HG03139 (cell line): ENCODE measurements around the gene ARRDC3.
A peak's percentile ranks its signal among the peaks of the same experiment; 100 is the strongest.
"Not testable (repeated sequence)": the region's sequence is repeated elsewhere in the genome, so short reads cannot be mapped to it uniquely, and the experiment has no call there.

Experiments
- ATAC-seq: cut with Tn5 transposase; IDR thresholded peaks from one replicate; pipeline ENCODE4 v1.9.1; 2021; ENCODE audit not compliant: unreplicated experiment

Gene ARRDC3, protein sequence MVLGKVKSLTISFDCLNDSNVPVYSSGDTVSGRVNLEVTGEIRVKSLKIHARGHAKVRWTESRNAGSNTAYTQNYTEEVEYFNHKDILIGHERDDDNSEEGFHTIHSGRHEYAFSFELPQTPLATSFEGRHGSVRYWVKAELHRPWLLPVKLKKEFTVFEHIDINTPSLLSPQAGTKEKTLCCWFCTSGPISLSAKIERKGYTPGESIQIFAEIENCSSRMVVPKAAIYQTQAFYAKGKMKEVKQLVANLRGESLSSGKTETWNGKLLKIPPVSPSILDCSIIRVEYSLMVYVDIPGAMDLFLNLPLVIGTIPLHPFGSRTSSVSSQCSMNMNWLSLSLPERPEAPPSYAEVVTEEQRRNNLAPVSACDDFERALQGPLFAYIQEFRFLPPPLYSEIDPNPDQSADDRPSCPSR

GRCh38 chr5:91383027-91383955, at the start of gene ARRDC3:
Gene ARRDC3, minus strand, starts transcription at chr5:91383317. Its CDS starts 225 bp downstream, at chr5:91383092.
- peak; percentile 42 for ATAC-seq

- ATAC-seq, result no peak
Measured at GRCh38 chr5:91430949-91431348, 47.8 kb upstream of the ARRDC3 start.

DNA sequence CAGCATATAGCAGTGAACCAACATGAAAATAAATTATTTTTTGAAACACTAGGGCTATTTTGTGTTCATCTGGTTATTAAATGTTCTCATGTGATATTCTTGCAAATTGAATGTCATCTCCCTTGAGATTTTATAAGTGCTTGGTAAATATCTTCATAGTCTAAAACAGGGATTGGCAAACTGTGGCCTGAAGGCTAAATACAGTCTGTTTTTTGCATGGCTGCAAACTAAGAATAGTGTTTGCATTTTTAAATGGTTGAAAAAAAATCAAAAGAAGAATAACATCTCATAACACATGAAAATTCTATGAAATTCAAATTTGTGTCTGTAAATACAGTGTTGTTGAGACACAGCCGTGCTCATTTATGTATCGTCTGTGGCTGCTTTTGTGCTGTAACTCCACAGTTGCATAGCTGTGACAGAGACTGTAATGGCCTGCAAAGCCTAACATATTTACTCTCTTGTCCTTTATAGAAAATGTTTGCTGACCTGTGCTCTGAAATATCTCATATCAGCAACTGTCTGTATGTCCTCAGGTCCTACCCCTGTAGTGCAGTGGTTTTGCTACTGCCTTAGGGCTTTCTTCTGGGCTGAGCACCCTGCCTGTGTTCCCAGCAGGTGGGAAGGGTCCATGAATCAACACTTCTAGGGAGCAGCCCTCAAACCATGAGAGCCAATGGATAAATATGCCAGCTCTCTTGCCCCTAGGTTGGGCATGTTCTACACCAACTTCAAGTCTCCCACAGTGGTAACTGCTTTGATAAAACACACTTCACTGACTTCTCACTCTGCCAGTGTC, 41.7 kb upstream of the ARRDC3 start:
- ATAC-seq, result no peak

DNA sequence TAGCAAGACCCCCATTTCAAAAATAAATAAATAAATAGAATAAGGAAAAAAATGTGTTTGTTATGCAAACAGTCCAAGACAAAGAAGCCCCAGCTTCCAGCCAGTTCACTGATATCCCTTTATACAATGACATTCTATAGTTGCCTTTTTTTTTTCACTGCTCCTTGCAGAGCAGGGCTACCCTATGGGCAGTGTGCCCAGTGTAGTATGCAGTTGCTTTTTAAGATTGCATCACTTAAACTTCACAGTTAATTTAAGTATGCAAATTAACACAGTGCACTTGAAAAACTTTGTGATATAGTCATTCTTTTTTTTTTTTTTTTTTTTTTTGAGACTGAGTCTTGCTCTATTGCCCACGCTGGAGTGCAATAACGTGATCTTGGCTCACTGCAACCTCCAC, 40.8 kb upstream of the ARRDC3 start:
- no peak for ATAC-seq

GRCh38 chr5:91420879-91421278, 37.8 kb upstream of the ARRDC3 start:
- ATAC-seq, result no peak

GRCh38 chr5:91419571-91420537, 36.7 kb upstream of the ARRDC3 start:
- ATAC-seq, result no peak

DNA sequence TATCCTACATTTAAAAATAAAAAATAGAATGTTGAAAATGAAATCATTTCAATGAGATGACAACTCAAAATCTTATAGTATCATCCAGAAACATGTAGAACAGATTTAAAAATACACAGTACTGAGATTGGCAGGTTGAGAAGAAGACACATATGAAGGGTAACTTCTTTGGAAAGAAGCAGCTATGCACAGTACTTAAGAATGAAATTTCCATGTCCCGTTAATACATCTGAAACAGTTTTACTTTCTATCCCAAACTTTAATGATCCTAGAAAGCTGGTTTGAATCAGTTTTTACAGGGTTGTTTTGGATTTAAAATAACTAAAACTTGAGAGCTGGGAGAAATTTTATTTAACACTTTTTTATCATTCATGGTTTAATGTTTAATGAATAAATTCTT, 36.0 kb upstream of the ARRDC3 start:
- no peak for ATAC-seq

GRCh38 chr5:91418158-91418557, 35.0 kb upstream of the ARRDC3 start:
- no peak for ATAC-seq

DNA sequence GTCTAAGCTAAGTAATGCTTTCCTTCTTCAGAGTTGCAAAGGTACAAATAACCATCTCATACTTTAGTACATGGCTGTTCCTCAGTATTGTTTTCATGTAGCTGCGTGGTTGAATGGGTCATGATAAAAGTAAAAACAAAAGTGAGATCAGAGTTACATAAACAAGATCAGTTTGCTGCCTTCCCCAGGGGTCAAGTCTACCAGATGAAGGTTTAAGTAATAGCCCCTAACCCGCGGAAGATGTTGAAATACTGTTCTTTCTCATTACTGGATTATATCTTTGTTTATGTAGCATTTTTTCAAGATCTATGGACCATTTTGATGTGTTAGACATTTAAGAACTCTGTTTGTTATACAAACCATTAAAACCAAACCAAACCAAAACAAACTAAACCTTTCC, 34.1 kb upstream of the ARRDC3 start:
- no peak for ATAC-seq

DNA sequence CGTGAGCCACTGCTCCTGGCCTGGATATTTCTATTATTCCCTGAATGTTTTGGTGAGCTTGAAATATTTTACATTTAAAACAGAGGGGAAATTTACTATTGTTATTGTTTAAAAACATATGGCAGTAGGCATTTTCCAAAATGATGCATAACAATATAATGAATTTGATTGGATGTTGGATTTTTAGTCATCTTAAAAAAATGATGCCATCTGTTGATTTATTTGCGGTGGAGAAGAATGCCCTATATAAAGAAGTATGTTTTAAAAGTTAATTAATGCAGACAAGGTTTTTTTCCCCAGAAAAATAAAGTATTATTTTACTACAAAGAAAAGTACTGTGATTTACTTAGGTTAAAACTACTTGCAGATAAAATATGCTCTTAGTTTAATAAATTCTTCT, 33.4 kb upstream of the ARRDC3 start:
- no peak for ATAC-seq

GRCh38 chr5:91409304-91409703, 26.2 kb upstream of the ARRDC3 start:
- no peak for ATAC-seq

DNA sequence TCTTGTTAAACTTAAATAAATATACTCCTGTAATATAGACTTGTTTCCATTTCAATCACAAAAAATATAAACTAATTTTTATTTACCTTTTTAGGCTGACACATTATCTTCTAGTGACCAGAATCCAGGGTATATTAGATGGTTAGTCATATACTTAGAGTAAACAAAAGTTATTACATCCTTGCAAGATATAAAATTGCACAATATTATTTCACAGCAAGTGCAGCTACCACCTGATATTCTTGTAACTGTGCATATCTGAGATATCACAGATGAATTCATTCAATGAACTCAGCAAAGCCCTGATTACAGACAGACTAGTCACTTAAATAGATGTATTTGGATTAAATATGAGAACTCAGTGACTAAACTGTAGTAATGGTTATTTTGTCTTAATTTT, 25.6 kb upstream of the ARRDC3 start:
- ATAC-seq, result no peak

- no peak for ATAC-seq
Measured at GRCh38 chr5:91407204-91407603, 24.1 kb upstream of the ARRDC3 start.

DNA sequence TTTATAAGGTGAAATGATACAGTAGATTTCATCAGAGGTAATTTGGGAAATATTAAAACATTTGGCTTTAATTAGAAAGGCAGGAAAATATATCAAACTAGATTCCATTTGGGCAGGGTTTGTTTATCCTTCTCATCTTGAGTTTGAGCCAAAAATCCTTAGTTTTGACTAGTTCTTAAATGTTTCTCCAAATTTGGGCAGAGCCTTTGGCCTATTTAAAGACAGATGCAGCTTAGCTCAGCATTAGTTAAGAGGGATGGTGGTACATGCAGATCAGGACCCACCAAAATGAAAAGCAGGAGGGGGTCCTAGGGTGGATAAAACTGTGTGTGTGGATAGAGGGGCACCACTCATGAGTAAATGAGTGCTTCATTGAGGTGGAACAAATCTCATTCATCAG, 20.3 kb upstream of the ARRDC3 start:
- no peak for ATAC-seq

- ATAC-seq, result no peak
Measured at GRCh38 chr5:91401175-91401574, 18.1 kb upstream of the ARRDC3 start.

- peak; percentile 55 for ATAC-seq
Measured at GRCh38 chr5:91397791-91398190, 14.7 kb upstream of the ARRDC3 start.

DNA sequence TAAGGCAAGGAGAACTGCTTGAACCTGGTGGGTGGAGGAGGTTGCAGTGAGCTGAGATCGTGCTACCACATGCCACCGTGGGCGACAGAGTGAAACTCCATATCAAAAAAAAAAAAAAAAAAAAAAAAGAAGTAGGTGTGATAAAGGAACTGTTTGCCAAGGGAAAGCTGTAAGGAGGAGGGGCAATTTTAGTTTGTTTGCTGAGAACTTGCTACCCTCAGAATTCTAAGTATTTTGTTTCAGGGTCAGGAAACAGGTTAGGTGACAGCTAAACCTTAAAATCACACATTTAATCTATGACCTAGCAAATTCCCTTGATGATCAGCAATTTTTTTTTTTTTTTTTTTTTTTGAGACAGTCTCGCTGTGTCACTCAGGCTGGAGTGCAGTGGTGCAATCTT, 7.2 kb upstream of the ARRDC3 start:
- ATAC-seq, result no peak

GRCh38 chr5:91389555-91389954, 6.4 kb upstream of the ARRDC3 start:
- ATAC-seq, result not testable (repeated sequence)

DNA sequence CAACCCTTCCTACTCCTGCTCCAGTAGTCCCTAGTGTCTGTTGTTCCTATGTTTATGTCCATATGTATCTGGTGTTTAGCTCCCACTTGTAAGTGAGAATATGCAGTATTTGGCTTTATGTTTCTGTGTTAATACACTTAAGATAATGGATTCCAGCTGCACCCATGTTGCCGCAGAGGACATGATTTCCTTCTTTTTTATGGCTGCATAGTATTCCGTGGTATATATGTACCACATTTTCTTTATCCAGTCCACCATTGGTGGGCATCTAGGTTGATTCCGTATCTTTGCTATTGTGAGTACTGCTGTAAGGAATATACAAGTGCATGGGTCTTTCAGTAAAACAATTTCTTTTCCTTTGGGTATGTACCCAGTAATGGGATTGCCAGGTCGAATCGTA, 5.2 kb upstream of the ARRDC3 start:
- ATAC-seq, result no peak

- no peak for ATAC-seq
Measured at GRCh38 chr5:91386120-91386519, 3.0 kb upstream of the ARRDC3 start.
